ENCODE results near the gene ETDC. TPM values are rescaled to one million over a fixed set of nuclear protein-coding genes. Genes with fewer than 3 reads are reported as not detected.
A peak's percentile ranks its signal among the peaks of the same experiment; 100 is the strongest.

Gene ETDC
- total RNA-seq, 1 donor from 2014 or later = not detected

DNA sequence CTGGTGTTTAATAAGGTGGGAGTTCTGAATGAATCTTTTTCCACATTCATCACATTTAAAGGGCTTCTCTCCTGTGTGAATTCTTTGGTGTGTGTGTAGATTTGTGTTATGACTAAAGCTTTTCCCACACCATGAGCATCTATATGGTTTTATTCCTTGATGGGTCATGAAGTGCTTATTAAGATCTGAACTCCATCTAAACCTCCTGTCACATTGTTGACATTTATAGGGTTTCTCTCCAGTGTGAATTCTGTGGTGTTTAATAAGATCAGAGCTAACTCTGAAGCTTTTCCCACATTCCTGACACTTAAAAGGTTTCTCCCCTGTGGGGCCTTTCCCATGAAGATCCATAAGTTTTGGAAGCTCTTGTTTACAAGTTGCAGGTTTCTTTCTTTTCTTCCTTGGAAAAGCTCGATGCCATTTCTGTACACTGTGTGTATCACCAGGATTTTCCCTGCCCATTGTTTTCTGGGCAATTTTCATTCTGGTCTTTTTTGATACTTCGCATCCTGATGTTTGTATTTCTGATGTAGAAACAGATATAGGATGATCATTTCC lies 21.9 kb upstream of the ETDC start:
- H3K4me3 Mint-ChIP-seq (ENCODE audit: unreplicated experiment) = no peak overlapping the region
- FAIRE-seq = peak; percentile 45
- peaks cover 4% of the 10 kb centered on the region for H3K9me3 Mint-ChIP-seq (ENCODE audit: unreplicated experiment)
- H3K27me3 ChIP-seq (ENCODE audit: insufficient read depth, low read length) = no peaks in the 10 kb centered on the region
- no peaks in the 10 kb centered on the region for H3K4me1 Mint-ChIP-seq (ENCODE audit: low read depth, unreplicated experiment)
- no peaks in the 10 kb centered on the region for H3K36me3 ChIP-seq (ENCODE audit: insufficient read depth, low read length)
- H3K27me3 Mint-ChIP-seq (ENCODE audit: low read depth, unreplicated experiment) = no peaks in the 10 kb centered on the region
- H3K36me3 Mint-ChIP-seq (ENCODE audit: low read depth, unreplicated experiment) = peaks cover 17% of the 10 kb centered on the region
- H3K4me2 ChIP-seq (ENCODE audit: low read length) = no peak overlapping the region
- TF ChIP-seq, protein P1, sequence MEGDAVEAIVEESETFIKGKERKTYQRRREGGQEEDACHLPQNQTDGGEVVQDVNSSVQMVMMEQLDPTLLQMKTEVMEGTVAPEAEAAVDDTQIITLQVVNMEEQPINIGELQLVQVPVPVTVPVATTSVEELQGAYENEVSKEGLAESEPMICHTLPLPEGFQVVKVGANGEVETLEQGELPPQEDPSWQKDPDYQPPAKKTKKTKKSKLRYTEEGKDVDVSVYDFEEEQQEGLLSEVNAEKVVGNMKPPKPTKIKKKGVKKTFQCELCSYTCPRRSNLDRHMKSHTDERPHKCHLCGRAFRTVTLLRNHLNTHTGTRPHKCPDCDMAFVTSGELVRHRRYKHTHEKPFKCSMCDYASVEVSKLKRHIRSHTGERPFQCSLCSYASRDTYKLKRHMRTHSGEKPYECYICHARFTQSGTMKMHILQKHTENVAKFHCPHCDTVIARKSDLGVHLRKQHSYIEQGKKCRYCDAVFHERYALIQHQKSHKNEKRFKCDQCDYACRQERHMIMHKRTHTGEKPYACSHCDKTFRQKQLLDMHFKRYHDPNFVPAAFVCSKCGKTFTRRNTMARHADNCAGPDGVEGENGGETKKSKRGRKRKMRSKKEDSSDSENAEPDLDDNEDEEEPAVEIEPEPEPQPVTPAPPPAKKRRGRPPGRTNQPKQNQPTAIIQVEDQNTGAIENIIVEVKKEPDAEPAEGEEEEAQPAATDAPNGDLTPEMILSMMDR (IDR thresholded peaks at IDR 0.05; ENCODE audit: insufficient read depth, low read depth, low read length) = no peak
- no peak for TF ChIP-seq EZH2 (IDR thresholded peaks at IDR 0.05; ENCODE audit: insufficient read depth, low read length)
- no peaks in the 10 kb centered on the region for H3K79me2 ChIP-seq (ENCODE audit: insufficient read depth, low read length)
- no peaks in the 10 kb centered on the region for H4K20me1 ChIP-seq (ENCODE audit: insufficient read depth, low read length)
- H2AFZ ChIP-seq (ENCODE audit: low read depth, low read length) = no peak overlapping the region
- H3K4me1 ChIP-seq (ENCODE audit: insufficient read depth, low read length) = no peaks in the 10 kb centered on the region
- no peak overlapping the region for H3K27ac ChIP-seq (ENCODE audit: low read depth, low read length)
- H3K9ac ChIP-seq (ENCODE audit: low read length) = no peak overlapping the region
- H3K4me3 ChIP-seq (ENCODE audit: insufficient read depth, low read depth, low read length) = no peak overlapping the region
- DNase-seq (ENCODE audit: low read depth) = no peak
- H3K9me3 ChIP-seq (ENCODE audit: insufficient read depth, low read depth, low read length) = peaks cover 5% of the 10 kb centered on the region
- H3K27ac Mint-ChIP-seq (ENCODE audit: unreplicated experiment) = no peak overlapping the region

DNA sequence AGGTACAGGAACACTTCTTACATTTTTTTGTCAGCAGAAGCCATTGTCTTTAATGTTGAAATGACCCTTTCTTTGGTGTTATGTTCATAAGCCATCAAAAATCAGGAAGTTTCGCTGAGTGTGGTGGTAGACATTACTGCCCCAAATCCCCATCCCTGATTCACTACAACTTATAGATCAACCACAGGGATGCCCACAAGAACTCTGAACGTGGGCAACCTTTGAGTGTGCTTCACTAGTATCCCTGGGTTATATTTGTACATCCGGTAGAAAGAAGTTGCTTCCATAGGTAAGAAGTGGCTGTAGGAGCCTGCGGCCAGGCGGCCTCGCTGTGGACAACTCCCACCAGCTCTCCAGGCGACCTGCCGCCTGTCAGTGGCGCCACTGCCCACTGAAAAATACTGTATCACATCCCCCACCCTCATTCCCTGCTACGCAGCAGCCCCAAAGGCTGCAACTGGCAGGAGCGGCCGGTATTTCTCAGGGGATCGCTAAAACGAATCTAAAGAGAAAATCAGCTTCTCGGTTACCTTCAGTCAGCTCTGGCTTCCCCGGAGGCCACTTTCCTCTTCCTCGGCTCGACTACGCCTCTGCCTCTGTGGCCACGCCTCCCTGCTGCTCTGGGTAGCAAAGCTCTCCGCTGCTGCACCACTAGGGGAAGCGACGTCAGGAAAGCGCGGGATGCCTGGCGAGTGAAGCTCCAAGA lies 13.9 kb upstream of the ETDC start:
- Mint-ChIP-seq H3K4me3 (ENCODE audit: unreplicated experiment) (no peak overlapping the region), H3K27me3 (ENCODE audit: low read depth, unreplicated experiment) (no peaks in the 10 kb centered on the region), H3K4me1 (ENCODE audit: low read depth, unreplicated experiment) (no peaks in the 10 kb centered on the region), H3K27ac (ENCODE audit: unreplicated experiment) (no peak overlapping the region), H3K9me3 (ENCODE audit: unreplicated experiment) (no peaks in the 10 kb centered on the region), H3K36me3 (ENCODE audit: low read depth, unreplicated experiment) (peaks cover 3% of the 10 kb centered on the region)
- FAIRE-seq (peak; percentile 83), DNase-seq (ENCODE audit: low read depth) (peak; percentile 31)
- no peaks in the 10 kb centered on the region for H3K79me2 ChIP-seq (ENCODE audit: insufficient read depth, low read length)
- TF ChIP-seq, protein P1 (IDR thresholded peaks at IDR 0.05; ENCODE audit: insufficient read depth, low read depth, low read length) = no peak
- TF ChIP-seq EZH2 (IDR thresholded peaks at IDR 0.05; ENCODE audit: insufficient read depth, low read length) = no peak
- H3K27ac ChIP-seq (ENCODE audit: low read depth, low read length) = no peak overlapping the region
- H3K36me3 ChIP-seq (ENCODE audit: insufficient read depth, low read length) = no peaks in the 10 kb centered on the region
- peak overlapping the region; percentile 60 for H3K9ac ChIP-seq (ENCODE audit: low read length)
- peak overlapping the region; percentile 88 for H3K4me2 ChIP-seq (ENCODE audit: low read length)
- no peaks in the 10 kb centered on the region for H4K20me1 ChIP-seq (ENCODE audit: insufficient read depth, low read length)
- H3K4me3 ChIP-seq (ENCODE audit: insufficient read depth, low read depth, low read length) = peak overlapping the region; percentile 51
- H2AFZ ChIP-seq (ENCODE audit: low read depth, low read length) = peak overlapping the region; percentile 52
- H3K27me3 ChIP-seq (ENCODE audit: insufficient read depth, low read length) = no peaks in the 10 kb centered on the region
- H3K4me1 ChIP-seq (ENCODE audit: insufficient read depth, low read length) = no peaks in the 10 kb centered on the region
- H3K9me3 ChIP-seq (ENCODE audit: insufficient read depth, low read depth, low read length) = no peaks in the 10 kb centered on the region

DNA sequence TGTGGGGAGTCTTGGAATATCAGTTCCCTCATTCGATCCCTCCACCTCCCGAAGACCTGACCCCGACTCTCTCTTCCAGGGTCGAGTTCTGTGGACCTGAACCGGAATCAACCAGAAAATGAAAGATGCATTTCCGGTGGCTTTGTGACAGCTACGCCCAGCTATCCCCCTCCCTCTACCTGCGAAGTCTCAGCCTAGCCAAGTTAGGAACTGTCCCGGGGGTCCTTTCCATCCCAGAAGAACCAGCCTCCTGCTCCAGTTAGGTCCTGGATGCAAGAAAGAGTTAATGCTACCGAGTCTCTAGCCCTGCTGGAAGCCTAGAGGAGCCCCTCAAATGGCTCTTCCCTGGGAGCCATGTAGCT lies 13.4 kb upstream of the ETDC start:
- H3K27me3 ChIP-seq (ENCODE audit: insufficient read depth, low read length) = no peaks in the 10 kb centered on the region
- FAIRE-seq (no peak), DNase-seq (ENCODE audit: low read depth) (no peak)
- no peaks in the 10 kb centered on the region for H3K9me3 Mint-ChIP-seq (ENCODE audit: unreplicated experiment)
- no peak overlapping the region for H3K27ac ChIP-seq (ENCODE audit: low read depth, low read length)
- no peaks in the 10 kb centered on the region for H3K9me3 ChIP-seq (ENCODE audit: insufficient read depth, low read depth, low read length)
- H3K4me1 Mint-ChIP-seq (ENCODE audit: low read depth, unreplicated experiment) = no peaks in the 10 kb centered on the region
- no peaks in the 10 kb centered on the region for H3K27me3 Mint-ChIP-seq (ENCODE audit: low read depth, unreplicated experiment)
- peak overlapping the region; percentile 52 for H2AFZ ChIP-seq (ENCODE audit: low read depth, low read length)
- no peaks in the 10 kb centered on the region for H3K36me3 ChIP-seq (ENCODE audit: insufficient read depth, low read length)
- H3K36me3 Mint-ChIP-seq (ENCODE audit: low read depth, unreplicated experiment) = peaks cover 3% of the 10 kb centered on the region
- peak overlapping the region; percentile 60 for H3K9ac ChIP-seq (ENCODE audit: low read length)
- H4K20me1 ChIP-seq (ENCODE audit: insufficient read depth, low read length) = no peaks in the 10 kb centered on the region
- H3K4me3 Mint-ChIP-seq (ENCODE audit: unreplicated experiment) = no peak overlapping the region
- H3K27ac Mint-ChIP-seq (ENCODE audit: unreplicated experiment) = no peak overlapping the region
- no peaks in the 10 kb centered on the region for H3K4me1 ChIP-seq (ENCODE audit: insufficient read depth, low read length)
- no peaks in the 10 kb centered on the region for H3K79me2 ChIP-seq (ENCODE audit: insufficient read depth, low read length)
- peak overlapping the region; percentile 88 for H3K4me2 ChIP-seq (ENCODE audit: low read length)
- TF ChIP-seq, protein P1 (IDR thresholded peaks at IDR 0.05; ENCODE audit: insufficient read depth, low read depth, low read length) = no peak
- no peak for TF ChIP-seq EZH2 (IDR thresholded peaks at IDR 0.05; ENCODE audit: insufficient read depth, low read length)
- H3K4me3 ChIP-seq (ENCODE audit: insufficient read depth, low read depth, low read length) = peak overlapping the region; percentile 51
